Measurements from ENCODE around the gene BAIAP2. TPM values are rescaled to one million over a fixed set of nuclear protein-coding genes. Genes with fewer than 3 reads are reported as not detected.

Gene BAIAP2
- total and polyA plus RNA-seq, 9 donors, result 12.0 to 80.6 (median 23.2) TPM

GRCh38 chr17:81111066-81111465 lies 76.1 kb downstream of the BAIAP2 start:
- Histone ChIP-seq H3K4me3 (no peak overlapping the region), H3K4me1 (ENCODE audit: insufficient read depth) (no peaks in the 10 kb centered on the region), H3K27ac (no peak overlapping the region), H3K36me3 (no peaks in the 10 kb centered on the region), H3K27me3 (no peaks in the 10 kb centered on the region), H3K9me3 (no peaks in the 10 kb centered on the region)
- DNase-seq, result no peak
- WGBS, 3 donors, result 81 to 83% (median 82%) methylated on average over 10 of the region's 10 CpGs
- no peak for TF ChIP-seq CTCF (IDR thresholded peaks at IDR 0.05)
- no peak for TF ChIP-seq EP300 (IDR thresholded peaks at IDR 0.05)
- TF ChIP-seq POLR2A (IDR thresholded peaks at IDR 0.05), result no peak
- intact Hi-C loops (cut with DNase I), result no loop called here

- no peak for DNase-seq
- intact Hi-C loops (cut with DNase I), result no loop called here
- H3K27me3 ChIP-seq, result no peaks in the 10 kb centered on the region
- H3K4me3 ChIP-seq, result no peak overlapping the region
- no peaks in the 10 kb centered on the region for H3K9me3 ChIP-seq
- H3K4me1 ChIP-seq (ENCODE audit: insufficient read depth), result no peaks in the 10 kb centered on the region
- WGBS, 3 donors, result 91 to 96% (median 93%) methylated on average over 23 of the region's 23 CpGs
- TF ChIP-seq CTCF (IDR thresholded peaks at IDR 0.05), result no peak
- TF ChIP-seq EP300 (IDR thresholded peaks at IDR 0.05), result no peak
- no peak for TF ChIP-seq POLR2A (IDR thresholded peaks at IDR 0.05)
- no peak overlapping the region for H3K27ac ChIP-seq
- H3K36me3 ChIP-seq, result no peaks in the 10 kb centered on the region
These were observed 77.5 kb downstream of the BAIAP2 start for GRCh38 chr17:81112450-81112849.

GRCh38 chr17:81113158-81113724 lies 78.3 kb downstream of the BAIAP2 start:
- Histone ChIP-seq H3K27ac (no peak overlapping the region), H3K4me1 (ENCODE audit: insufficient read depth) (no peaks in the 10 kb centered on the region), H3K27me3 (no peaks in the 10 kb centered on the region), H3K9me3 (no peaks in the 10 kb centered on the region), H3K4me3 (no peak overlapping the region), H3K36me3 (no peaks in the 10 kb centered on the region)
- TF ChIP-seq CTCF (IDR thresholded peaks at IDR 0.05) (no peak), EP300 (IDR thresholded peaks at IDR 0.05) (no peak), POLR2A (IDR thresholded peaks at IDR 0.05) (no peak)
- WGBS, 3 donors, result 82 to 89% (median 83%) methylated on average over 12 to 21 of the region's 21 CpGs
- no peak for DNase-seq
- intact Hi-C loops (cut with DNase I), result no loop called here

- H3K4me3 ChIP-seq, result no peak overlapping the region
- WGBS, 3 donors, result 86 to 89% (median 88%) methylated on average over 19 of the region's 19 CpGs
- TF ChIP-seq CTCF (IDR thresholded peaks at IDR 0.05), result no peak
- TF ChIP-seq POLR2A (IDR thresholded peaks at IDR 0.05), result no peak
- no peak for TF ChIP-seq EP300 (IDR thresholded peaks at IDR 0.05)
- no peaks in the 10 kb centered on the region for H3K36me3 ChIP-seq
- DNase-seq, result no peak
- intact Hi-C loops (cut with DNase I), result no loop called here
- H3K27ac ChIP-seq, result no peak overlapping the region
- peaks cover 2% of the 10 kb centered on the region for H3K4me1 ChIP-seq (ENCODE audit: insufficient read depth)
- H3K9me3 ChIP-seq, result no peaks in the 10 kb centered on the region
- no peaks in the 10 kb centered on the region for H3K27me3 ChIP-seq
These were observed 79.6 kb downstream of the BAIAP2 start for GRCh38 chr17:81114351-81115093.
